Stimulated activated CD4-positive, alpha-beta T cell treated with anti-CD3 and anti-CD28 coated beads, Interleukin-15, amount 100 ng/mL, for 1 hour (primary cell): ENCODE data around the gene TK1.
"Not testable (repeated sequence)": the region's sequence is repeated elsewhere in the genome, so short reads cannot be mapped to it uniquely, and the experiment has no call there.

ENCODE experiments used
- DNase-seq, 2 donors: peaks; one replicate each; pipeline ENCODE4 v3.0.0-alpha.2; 2020; ENCODE audit warnings: low read depth in 1 of 2, low spot score in 1 of 2

TK1 gene

DNA sequence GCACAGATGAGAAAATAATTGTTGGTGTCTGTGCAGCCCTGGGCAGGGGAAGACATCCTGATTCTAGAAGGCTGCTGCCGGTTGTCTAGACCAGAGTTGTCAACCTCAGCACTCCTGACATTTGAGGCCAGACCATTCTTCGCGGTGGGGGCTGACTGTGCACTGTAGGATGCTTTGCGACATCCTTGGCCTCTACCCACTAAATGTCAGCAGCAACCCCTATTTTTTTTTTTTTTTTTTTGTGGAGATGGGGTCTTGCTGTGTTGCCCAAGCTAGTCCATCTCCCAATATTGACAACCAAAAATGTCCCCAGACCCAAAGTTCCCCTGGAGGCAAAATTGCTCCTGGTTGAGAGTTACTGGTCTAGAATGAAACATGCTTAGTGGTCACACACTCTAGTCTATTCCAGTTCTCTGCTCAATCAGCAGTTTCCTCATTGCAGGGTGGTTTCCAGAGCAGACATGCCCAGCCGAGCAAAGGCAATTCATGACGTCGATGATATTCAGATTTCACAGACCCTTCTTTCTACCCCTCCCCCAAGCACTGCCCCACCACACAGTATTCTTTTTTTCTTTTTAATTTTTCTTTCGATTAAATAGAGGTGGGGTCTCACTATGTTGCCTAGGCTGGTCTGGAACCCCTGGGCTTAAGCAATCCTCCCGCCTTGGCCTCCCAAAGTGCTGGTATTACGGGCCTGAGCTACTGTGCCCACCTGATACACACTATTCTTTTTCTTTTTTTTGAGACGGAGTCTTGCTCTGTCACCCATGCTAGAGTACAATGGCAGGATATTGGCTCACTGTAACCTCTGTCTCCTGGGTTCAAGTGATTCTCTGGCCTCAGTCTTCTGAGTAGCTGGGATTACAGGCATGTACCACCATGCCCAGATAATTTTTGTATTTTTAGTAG is 31.7 kb downstream of the TK1 start:
- no peak for DNase-seq

- DNase-seq: no peak
Observed at GRCh38 chr17:78151514-78152008, 35.3 kb downstream of the TK1 start.

DNA sequence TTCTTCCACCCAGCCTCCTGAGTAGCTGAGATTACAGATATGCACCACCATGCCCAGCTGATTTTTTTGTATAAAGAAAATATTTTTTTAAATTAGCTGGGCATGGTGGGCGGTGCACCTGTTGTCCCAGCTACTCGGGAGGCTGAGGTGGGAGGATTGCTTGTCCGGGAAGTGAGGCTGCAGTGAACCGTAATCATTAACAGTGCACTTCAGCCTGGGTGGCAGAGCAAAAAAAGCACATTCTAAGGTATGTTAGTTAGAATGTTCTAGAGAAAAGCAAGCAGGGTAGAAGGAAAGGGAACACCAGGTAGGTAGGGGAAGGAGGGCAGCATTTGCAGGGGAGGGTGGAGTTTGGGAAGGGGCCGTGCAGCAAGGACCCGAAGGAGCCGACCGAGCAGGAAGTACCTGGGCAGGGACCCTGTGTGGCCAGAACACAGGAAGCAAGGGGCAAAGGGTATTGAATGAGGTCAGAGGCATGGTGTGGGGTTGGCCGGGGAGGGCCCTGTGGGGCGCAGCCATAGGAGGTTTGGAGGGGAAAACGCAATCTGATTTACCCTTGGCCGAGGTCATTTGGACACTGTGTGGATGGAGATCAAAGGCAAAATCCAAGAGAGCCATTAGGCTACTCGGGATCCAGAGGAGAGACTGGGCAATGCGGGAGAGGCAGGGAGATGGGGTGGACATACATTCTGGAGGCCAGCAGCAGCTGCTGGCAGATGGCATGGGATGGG is 38.4 kb downstream of the TK1 start:
- no peak for DNase-seq

DNA sequence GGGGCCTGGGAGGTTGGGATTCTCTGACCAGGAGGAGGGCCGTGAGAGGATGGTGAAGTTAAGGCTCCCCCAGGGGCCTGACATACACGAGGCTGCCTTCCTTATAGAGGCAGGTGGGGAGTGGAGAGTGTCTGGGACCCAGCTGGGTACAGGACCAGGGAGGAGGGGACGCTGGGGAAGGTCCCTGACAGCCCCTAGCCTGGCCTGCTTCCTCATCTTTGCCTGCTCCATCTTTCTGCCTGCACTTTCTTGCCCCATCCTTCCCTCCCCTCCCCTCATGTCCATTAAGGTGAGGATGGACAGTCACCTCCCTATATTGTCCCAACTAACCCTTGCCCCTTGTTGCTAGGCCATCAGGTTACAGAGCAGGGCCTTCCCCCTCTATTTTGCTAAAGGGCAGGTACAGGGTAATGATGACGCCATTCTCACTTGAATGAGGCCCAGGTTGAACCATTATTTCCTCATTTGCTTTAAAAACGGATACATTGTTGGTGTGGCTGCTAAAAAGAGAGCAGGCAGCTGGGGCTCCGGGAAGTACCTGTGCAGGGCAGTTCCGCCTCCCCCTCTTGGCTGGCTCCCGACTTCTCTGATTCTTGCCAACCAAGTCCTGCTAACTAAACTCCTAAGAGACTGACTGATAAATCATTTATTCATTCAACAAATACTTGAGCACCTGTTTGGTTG is 39.4 kb downstream of the TK1 start:
- DNase-seq: no peak

DNA sequence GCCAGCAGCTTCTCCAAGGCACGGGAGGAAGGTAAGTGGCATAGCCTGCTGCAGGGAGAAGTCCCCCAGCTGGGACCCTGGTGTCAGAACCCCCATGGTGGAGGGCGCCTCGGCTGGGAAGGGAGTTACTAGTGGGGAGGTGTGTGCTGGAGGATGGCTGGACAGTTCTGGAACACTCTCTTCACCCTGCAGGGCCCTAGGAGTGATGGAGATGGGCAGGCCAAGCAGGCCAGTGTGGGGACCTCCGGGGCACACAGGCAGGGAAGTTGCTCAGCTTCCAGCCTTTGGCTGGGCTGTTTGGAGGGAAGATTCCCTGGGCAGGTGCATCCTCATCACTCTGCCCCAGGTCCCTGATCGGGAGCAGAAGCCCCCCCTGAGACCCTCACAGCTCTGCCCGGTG is 40.0 kb downstream of the TK1 start:
- DNase-seq: no peak

GRCh38 chr17:78146471-78146869 is 40.4 kb downstream of the TK1 start:
- no peak for DNase-seq

GRCh38 chr17:78144736-78145641 is 41.9 kb downstream of the TK1 start:
- DNase-seq: no peak

DNA sequence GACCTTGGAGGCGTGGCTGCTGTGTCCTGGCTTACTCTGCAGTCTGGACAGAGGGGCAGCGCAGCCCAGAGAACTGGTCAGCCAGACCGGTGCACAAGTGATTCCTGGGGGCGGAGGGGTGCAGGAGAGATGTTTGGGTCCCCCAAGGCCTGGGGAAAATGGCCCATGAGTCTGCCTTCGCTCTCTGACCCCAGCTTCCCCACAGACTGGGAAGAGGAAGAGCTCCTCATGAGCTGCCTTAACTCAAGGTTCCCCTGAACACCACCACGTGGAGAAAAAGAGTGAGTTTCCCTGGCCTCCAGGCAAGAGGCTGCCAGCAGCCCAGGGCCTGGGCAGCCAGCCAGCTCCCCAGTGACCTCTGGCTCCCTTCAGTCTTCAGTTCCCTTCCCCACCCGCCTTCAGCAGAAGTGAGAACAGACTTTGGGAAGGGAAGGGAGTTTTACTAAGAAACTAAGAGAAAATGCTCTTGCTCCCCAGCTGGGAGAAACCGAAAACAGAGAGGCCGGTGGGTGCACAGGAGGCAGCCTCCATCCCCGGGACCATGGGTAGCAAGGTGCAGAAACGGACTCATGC is 42.6 kb downstream of the TK1 start:
- DNase-seq: no peak

GRCh38 chr17:78143214-78144146 is 43.4 kb downstream of the TK1 start:
- no peak for DNase-seq

- DNase-seq: no peak
Observed at GRCh38 chr17:78142119-78142861, 44.6 kb downstream of the TK1 start.

DNA sequence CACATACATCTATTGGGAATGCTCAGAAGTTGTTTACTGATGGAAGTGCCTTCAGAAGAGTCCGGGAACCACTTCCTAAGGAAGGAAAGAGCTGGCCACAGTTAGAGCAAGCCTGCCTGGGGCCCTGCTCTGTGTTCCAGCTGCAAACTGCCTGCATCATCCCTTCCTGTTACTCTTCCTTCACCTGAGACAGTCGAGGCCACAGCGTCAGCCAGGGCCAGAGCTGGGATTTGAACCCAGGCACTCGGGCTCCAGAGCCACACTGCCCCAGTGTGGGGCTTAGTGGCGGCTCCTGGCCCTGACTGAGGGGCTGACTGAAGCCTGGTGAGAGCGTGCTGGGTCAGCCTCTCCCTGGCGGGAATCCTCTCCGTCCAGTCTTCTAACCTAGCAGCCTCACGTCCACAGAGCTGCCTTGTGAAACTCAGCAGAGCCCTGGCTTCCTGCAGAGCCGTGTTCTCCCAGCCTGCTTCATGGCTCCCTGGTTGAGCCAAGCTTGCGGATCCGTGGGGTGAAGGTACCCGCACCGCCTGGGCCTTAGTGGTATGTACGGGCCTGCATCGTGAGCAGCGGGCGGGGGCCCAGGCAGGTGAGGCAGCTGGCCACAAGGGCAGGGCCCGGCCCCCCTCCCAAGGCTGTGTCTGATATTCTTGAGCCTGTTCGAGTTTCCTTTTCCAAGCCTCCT is 45.3 kb downstream of the TK1 start:
- DNase-seq: no peak

DNA sequence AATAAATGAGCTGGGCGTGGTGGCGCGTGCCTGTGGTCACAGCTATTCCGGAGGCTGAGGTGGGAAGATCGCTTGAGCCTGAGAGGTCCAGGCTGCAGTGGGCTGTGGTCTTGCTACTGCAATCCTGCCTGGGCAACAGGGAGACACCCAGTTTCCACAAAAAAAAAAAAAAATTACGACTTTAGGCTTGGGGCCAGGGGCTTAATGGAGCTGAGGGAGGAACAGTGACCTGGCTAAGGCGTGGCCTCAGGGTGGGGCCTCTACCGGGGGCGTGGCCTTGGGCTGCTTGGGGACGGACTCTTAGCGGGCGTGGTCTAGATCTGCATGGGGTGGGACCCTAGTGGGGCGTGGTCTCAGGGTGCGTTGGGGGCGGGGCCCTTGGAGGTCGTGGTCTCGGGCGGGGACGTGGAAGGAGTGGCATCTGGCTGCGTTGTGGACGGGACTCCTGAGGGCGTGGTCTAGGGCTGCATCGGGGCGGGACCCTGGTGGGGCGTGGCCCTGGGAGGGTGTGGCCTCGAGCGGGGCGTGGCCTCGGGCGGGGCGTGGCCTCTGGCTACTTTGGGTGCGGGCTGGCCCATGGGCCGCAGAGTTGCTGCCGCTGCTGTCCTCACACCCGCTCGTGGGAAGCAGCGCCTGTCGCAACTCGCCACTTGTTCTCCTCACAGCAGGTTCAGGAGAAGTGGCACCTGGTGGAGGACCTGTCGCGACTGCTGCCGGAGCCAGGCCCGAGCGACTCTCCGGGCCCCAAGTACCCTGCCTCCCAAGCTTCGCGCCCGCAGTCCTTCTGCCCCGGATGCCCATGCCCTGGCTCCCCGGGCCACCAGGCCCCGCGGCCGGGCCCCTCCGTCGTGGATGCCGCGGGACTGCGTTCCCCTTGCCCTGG is 46.4 kb downstream of the TK1 start:
- DNase-seq: peak; percentile 84

GRCh38 chr17:78139861-78140168 is 47.0 kb downstream of the TK1 start:
- DNase-seq: not testable (repeated sequence)

DNA sequence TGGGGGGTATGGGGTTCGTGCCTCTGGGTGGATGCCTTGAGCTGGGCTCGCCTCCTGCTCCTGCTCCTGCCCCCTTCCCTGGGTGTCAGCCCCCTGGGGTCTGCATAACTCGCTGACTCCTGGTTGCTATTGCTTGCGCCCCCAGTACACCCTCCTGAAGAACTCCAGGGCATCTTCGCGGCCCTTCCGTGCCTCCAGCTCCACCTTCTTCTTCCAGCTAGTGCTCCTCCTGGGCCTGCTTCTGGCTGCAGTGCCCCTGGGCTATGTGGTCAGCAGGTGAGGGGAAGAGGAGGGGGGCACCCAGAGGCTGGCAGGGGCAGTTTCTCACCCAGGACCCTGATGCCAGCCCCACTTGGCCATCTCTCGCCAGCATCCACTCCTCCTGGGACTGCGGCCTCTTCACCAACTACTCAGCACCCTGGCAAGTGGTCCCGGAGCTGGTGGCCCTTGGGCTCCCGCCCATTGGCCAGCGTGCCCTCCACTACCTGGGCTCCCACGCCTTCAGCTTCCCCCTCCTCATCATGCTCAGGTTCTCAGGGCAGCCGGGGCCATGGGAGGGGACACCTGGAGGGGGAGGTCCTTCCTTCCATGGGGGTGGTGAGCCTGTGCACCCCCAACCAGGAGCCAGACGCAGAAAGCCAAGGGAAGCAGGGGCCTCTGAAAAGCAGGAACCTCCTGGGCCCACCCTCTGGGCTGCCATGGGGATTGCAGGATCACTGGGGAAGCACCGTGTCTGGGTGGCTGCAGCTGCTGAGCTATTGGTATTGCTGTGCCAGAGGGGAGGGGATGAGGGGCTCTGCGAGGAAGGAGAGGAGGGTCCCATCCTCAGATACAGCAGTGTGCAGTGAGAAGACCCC is 48.4 kb downstream of the TK1 start:
- no peak for DNase-seq

DNA sequence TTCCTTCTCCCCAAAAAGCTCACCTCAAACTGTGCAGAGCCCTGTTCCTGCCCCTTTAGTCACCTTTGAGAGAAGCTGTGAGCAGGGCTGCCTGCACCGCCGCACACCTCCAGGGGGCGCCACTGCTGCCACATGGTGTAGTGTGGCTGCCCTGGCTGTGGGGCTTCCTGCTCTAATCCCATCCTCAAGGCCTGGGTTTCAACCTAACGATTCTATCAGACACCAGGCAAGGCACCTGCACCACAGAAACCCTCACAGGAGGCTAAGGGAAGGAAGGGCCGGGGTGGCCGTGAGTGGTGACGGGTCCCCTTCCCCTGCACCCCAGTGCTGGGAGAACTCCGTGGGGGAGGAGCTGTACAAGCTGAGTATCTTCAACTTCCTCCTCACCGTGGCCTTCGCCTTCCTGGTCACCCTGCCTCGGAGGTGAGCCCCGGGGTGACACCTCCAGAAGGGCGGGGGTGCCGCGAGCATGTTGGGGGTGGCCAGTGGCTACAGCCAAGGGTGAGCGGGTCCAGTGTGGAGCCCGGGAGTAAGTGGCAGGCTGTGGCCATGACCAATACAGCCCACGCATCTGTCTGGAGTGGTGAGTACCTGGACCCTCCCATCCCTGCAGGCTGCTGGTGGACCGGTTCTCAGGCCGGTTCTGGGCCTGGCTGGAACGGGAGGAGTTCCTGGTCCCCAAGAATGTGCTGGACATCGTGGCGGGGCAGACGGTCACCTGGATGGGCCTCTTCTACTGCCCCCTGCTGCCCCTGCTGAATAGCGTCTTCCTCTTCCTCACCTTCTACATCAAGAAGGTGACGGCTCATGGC is 49.3 kb downstream of the TK1 start:
- DNase-seq: no peak
